Left renal cortex interstitium (tissue), 4 donors: ENCODE measurements around the gene EHMT1. TPM values are rescaled to one million over a fixed set of nuclear protein-coding genes. Genes with fewer than 3 reads are reported as not detected.
"Not testable (repeated sequence)": the region's sequence is repeated elsewhere in the genome, so short reads cannot be mapped to it uniquely, and the experiment has no call there.

Experiments used
- DNase-seq, 4 donors: peaks; one replicate each; pipeline ENCODE4 v3.0.0-alpha.2; 2013; ENCODE audit warnings: low read depth in 4 of 4, low spot score in 2 of 4, missing footprints in 1 of 4
- polyA plus RNA-seq, 4 donors: library from polyadenylated mRNA; unstranded; fragments of 120-200 nt; gene quantifications; one replicate each; pipeline ENCODE4 v1.2.1, GENCODE V29; 2013; ENCODE audit not compliant: insufficient read length in 4 of 4

Gene EHMT1
- polyA plus RNA-seq, 4 donors: 64.0 to 89.3 (median 74.9) TPM

DNA sequence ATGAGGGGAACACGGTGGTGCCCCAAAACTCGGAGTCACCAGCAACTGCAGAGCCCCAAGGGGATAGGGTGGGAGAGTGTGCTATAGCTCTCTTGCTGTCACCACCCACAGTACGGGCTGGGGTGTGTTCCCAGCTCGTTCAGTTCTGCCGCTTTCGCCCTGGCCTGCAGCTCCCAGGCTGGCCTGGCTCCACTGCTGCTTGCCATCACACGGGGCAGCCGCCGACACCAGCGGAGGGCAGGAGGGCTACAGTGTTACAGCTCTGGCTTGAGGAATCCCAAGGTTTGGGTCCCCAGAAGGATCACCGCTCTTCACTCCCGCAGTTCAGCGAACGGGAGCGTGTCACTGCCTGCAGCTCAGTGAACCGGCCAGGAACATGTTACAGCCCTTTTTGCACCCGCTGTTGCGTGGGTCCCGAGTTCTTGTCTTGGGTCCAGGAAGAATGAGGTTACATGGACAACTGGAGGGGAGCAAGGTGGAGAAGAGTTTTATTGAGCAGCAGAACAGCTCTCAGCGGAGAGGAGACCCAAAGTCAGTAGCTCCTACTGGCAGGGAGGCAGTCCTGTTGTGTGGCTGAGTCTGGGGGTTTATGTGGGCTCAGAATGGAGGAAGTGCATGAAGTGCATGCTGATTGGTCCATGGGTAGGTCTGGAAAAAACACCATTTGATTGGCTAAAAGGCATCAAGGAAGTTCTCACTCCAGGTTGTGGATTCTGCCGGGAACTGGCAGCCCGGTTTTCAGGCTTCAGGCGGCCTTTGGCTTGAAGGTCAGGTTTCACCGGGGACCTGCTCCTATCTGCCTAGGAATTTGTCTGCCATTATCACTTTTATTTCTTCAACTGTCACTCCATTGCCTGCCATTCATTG lies 113.4 kb downstream of the EHMT1 start:
- DNase-seq: no peak

GRCh38 chr9:137733429-137733828 lies 114.6 kb downstream of the EHMT1 start:
- no peak for DNase-seq

- no peak for DNase-seq
Observed at GRCh38 chr9:137734181-137734580, 115.4 kb downstream of the EHMT1 start.

DNA sequence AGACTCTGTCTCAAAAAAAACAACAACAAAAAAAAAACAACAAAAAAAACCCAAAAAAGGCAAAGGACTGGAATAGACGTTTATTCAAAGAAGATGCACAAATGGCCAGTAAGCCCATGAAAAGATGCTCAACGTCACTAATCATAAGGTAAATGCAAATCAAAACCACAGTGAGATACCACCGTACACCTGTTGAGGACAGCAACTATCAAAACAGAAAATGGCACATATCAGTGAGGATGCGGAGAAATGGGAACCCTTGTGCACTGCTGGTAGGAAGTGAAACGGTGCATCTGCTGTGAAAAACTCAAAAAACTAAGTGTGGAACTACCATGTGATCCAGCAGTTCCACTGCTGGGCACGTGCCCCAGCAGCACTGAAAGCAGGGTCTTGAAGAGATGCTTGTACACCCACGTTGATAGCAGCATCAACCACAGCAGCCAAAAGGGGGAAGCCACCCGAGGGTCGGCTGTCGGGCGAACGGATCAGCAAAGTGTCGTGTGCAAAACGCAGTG lies 119.4 kb downstream of the EHMT1 start:
- not testable (repeated sequence) for DNase-seq

DNA sequence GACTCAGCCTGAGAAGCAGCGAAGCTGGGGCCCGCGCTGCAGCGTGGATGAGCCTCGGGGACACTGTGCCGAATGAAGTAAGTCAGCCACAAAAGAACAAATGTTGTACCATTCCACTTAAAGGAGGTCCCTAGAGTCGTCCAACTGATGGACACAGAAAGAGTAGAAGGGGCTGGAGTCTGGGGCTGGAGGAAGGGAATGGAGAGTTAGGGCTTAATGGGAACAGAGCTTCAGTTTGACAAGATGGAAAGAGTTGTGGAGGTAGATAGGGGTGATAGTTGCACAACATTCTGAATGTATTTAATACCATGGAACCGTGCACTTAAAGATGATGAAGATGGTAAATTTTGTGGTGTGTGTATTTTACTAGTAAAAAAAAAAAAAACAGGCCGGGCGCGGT lies 119.9 kb downstream of the EHMT1 start:
- DNase-seq: no peak

DNA sequence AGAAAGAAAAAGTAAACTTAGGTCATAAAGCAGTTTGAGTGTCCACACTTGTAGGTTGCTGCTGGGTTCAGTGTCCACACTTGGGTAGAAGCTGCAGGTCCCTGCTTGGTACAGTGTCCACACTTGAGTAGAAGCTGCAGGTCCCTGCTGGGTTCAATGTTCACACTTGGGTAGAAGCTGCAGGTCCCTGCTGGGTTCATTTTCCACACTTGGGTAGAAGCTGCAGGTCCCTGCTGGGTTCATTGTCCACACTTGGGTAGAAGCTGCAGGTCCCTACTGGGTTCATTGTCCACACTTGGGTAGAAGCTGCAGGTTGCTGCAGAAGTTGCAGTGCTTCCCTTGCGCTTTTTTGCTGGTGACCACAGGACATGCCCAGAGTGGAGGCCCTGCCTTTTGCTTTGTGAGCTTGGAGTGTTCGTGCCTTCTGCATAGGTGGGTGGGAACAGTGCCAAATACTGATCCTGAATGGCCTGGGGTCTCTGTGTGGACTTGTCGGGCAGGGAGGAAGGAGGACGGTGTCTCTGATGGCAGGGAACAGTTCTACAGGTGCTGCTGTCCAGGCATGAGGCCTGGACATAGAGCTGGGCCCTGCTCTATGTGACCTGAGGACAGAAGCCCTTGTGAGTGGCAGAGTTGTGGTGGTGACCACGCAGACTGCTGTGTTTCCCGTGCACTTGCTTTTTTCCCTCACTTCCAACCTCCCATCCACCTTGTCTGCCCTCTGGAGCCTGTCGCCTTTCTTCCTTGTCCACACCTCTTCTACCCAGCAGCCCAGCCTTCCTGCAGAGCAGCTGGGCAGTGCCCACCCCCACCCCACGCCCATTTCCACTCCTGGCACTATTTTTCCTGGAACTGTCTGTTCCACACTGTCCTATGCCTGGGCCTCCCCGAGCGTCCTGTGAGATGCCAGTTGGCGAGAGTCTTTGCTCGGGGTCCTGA lies 120.8 kb downstream of the EHMT1 start:
- no peak for DNase-seq

DNA sequence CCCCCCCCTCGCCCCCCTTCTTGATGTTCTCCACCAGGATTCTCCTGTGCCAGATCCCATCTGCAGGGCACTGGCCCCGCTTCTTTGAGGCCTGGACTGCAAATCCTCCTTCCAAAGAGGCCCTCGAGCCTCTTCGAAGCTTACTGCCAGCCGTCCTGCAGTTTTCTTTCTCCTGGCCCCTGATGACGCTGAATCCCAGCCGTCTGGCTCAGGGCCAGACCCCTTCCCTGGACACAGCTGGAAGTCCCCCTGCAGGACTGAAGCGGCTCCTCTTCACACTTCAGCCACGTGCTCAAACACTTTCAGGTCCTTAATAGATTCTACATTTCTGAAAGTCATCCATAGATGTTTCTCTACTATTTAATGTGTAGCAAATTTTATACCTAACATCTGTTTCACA lies 121.5 kb downstream of the EHMT1 start:
- DNase-seq: peak in 2 of 4 donors; percentile 31 to 36

GRCh38 chr9:137741330-137741729 lies 122.5 kb downstream of the EHMT1 start:
- no peak for DNase-seq

DNA sequence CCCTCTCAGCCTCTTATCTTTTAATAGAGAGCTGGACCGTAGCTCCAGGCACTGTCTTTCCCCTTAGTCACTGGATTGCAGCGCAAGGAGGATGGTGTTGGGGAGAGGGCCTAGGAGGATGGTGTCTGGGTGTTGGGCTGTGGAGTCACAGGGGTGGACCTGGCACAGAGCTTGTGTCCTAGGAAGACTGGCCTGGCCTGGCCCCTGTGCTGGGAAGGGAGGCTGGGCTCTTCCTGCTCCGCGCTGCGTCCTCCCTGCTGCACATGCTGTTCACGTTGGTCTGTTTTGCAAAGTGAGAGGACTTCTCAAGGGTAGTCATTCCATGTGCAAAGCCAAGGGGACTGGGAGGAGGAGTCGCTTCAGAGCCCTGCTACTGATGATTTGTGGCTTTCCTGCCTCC lies 123.9 kb downstream of the EHMT1 start:
- no peak for DNase-seq

- DNase-seq: no peak
Observed at GRCh38 chr9:137743695-137744094, 124.9 kb downstream of the EHMT1 start.

- DNase-seq: no peak
Observed at GRCh38 chr9:137744632-137745183, 125.9 kb downstream of the EHMT1 start.

DNA sequence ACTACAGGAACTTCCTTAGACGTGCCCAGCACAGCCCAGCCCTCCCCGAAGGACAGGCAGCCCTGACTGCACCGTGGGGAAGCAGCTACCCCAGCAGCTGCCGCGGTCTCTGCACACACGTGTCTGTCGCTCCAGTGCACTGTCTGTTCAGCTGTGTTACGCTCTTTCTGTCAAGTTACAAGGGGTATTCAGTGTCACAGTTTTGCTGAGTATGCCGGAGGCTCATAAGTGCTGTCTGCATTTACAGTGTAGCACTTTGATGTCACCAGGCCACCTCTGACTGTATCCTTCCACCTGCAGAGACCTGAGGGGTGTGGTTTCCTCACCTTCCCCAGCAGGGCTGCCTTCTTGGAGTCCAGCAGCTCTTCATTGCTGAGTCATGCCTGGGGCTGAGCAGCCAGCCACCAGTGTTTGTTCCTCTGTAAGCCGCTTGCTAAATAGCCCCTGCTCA lies 126.8 kb downstream of the EHMT1 start:
- no peak for DNase-seq

- DNase-seq: no peak
Observed at GRCh38 chr9:137748311-137748710, 129.5 kb downstream of the EHMT1 start.

DNA sequence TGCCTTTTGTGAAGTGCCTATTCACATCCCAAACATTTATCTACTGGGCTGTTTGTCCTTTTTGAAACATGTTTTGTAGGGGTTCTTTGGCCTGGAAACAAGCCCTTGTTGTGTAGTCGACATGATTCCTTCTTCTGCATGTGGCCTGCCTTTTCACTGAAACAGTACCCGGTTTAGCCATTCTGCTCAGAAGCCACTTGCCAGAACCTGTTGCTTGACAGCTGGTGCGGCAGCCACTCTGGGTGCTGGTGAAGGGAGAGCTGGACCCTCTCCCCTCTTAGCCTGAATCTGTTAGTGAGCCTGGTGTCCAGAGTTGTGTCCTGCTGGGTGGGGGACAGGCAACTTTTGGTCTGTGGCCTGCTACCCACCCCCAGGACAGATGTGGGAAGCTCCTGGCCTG lies 129.9 kb downstream of the EHMT1 start:
- DNase-seq: no peak

- DNase-seq: no peak
Observed at GRCh38 chr9:137749511-137749910, 130.7 kb downstream of the EHMT1 start.

DNA sequence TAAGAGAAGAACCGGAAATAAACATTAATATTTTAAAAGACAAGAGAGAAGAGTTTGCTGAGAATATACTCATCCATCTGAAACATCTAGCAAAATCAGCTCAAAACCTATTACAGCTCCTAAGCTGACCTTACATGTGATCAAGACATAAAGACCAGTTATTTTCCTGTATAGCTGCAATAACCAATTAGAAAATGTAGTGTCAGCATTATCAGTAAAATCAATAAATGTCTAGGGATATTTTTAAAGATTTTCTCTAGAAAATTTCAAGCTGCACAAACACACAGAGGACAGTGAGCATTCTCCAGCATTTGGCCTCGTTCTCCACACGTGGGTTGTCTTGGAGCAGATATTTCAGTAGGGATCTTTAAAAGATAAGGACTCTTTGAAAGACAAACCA lies 131.2 kb downstream of the EHMT1 start:
- no peak for DNase-seq

- no peak for DNase-seq
Observed at GRCh38 chr9:137750566-137750965, 131.8 kb downstream of the EHMT1 start.

DNA sequence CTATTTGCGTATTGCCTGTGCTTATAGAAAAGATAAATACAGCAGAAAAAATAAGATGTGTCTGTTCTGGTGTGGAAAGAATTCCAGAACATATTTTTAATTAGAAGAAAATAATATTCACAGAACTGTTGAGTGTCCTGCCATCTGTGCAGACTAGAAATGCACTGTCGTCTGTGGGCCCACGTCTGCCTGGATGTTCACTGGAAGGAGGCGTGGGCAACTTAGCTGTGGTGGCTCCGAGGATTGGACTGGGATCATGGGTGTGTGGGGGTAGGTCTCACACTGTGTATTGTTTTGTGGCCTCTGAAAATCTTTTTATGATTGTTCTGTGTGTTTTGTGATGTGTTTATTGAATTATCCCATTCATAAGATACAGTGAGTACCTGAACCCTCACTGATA lies 132.8 kb downstream of the EHMT1 start:
- DNase-seq: no peak

- no peak for DNase-seq
Observed at GRCh38 chr9:137752426-137752825, 133.6 kb downstream of the EHMT1 start.

- DNase-seq: no peak
Observed at GRCh38 chr9:137753192-137753765, 134.5 kb downstream of the EHMT1 start.
